Measurements from ENCODE around the gene SIRT6.

- TF ChIP-seq, protein P1, sequence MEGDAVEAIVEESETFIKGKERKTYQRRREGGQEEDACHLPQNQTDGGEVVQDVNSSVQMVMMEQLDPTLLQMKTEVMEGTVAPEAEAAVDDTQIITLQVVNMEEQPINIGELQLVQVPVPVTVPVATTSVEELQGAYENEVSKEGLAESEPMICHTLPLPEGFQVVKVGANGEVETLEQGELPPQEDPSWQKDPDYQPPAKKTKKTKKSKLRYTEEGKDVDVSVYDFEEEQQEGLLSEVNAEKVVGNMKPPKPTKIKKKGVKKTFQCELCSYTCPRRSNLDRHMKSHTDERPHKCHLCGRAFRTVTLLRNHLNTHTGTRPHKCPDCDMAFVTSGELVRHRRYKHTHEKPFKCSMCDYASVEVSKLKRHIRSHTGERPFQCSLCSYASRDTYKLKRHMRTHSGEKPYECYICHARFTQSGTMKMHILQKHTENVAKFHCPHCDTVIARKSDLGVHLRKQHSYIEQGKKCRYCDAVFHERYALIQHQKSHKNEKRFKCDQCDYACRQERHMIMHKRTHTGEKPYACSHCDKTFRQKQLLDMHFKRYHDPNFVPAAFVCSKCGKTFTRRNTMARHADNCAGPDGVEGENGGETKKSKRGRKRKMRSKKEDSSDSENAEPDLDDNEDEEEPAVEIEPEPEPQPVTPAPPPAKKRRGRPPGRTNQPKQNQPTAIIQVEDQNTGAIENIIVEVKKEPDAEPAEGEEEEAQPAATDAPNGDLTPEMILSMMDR (conservative IDR thresholded peaks at IDR 0.05) = no peak
- no peak for TF ChIP-seq ZFX (IDR thresholded peaks at IDR 0.05)
These were observed 2.5 kb upstream of the SIRT6 start for GRCh38 chr19:4184718-4185352.

Data from C4-2B (cell line).